Fibroblast of peridontal ligament (primary cell): Measurements from ENCODE around the gene RAP1GAP2.
"Not testable (repeated sequence)": the region's sequence is repeated elsewhere in the genome, so short reads cannot be mapped to it uniquely, and the experiment has no call there.

Experiments
- DNase-seq: peaks from one replicate; pipeline ENCODE4 v3.0.0-alpha.2; 2010; ENCODE audit errors: extremely low read depth

RAP1GAP2 gene

GRCh38 chr17:2796164-2797125 is at the start of gene RAP1GAP2:
TSS of gene RAP1GAP2 (plus strand) at chr17:2796438. CDS start at chr17:2796528, 90 bp downstream.
- no peak for DNase-seq

- no peak for DNase-seq
Observed at GRCh38 chr17:2749058-2749783, 47.0 kb upstream of the RAP1GAP2 start, which contains the start of gene CCDC92B. TSS of gene CCDC92B (minus strand) at chr17:2749652. CDS start at chr17:2735145, 14,507 bp downstream.

- peak; percentile 45 for DNase-seq
Observed at GRCh38 chr17:2749784-2750181, 46.5 kb upstream of the RAP1GAP2 start.

GRCh38 chr17:2750721-2751120 is 45.5 kb upstream of the RAP1GAP2 start:
- no peak for DNase-seq

GRCh38 chr17:2751491-2751890 is 44.7 kb upstream of the RAP1GAP2 start:
- no peak for DNase-seq

GRCh38 chr17:2755891-2756724 is 40.1 kb upstream of the RAP1GAP2 start:
- DNase-seq: no peak

- no peak for DNase-seq
Observed at GRCh38 chr17:2758870-2759269, 37.4 kb upstream of the RAP1GAP2 start.

GRCh38 chr17:2770129-2770528 is 26.1 kb upstream of the RAP1GAP2 start:
- no peak for DNase-seq

- DNase-seq: no peak
Observed at GRCh38 chr17:2775206-2775605, 21.0 kb upstream of the RAP1GAP2 start.

- DNase-seq: no peak
Observed at GRCh38 chr17:2776589-2777241, 19.5 kb upstream of the RAP1GAP2 start.

- DNase-seq: no peak
Observed at GRCh38 chr17:2777242-2777867, 18.9 kb upstream of the RAP1GAP2 start.

- no peak for DNase-seq
Observed at GRCh38 chr17:2778489-2778888, 17.7 kb upstream of the RAP1GAP2 start.

- no peak for DNase-seq
Observed at GRCh38 chr17:2779545-2779944, 16.7 kb upstream of the RAP1GAP2 start.

- no peak for DNase-seq
Observed at GRCh38 chr17:2780256-2780655, 16.0 kb upstream of the RAP1GAP2 start.

GRCh38 chr17:2780931-2781454 is 15.2 kb upstream of the RAP1GAP2 start:
- DNase-seq: no peak

- DNase-seq: not testable (repeated sequence)
Observed at GRCh38 chr17:2781598-2781997, 14.6 kb upstream of the RAP1GAP2 start.

GRCh38 chr17:2782055-2782454 is 14.2 kb upstream of the RAP1GAP2 start:
- DNase-seq: no peak

- no peak for DNase-seq
Observed at GRCh38 chr17:2783310-2784030, 12.8 kb upstream of the RAP1GAP2 start.

GRCh38 chr17:2784864-2785263 is 11.4 kb upstream of the RAP1GAP2 start:
- DNase-seq: no peak

- not testable (repeated sequence) for DNase-seq
Observed at GRCh38 chr17:2785376-2785775, 10.9 kb upstream of the RAP1GAP2 start.
